Right lobe of liver (tissue), 6 donors: ENCODE measurements around the gene ADGRV1. TPM values are rescaled to one million over a fixed set of nuclear protein-coding genes. Genes with fewer than 3 reads are reported as not detected.

ENCODE experiments used
- ATAC-seq, 4 donors: fragments of 200-7000 bp; cut with Tn5 transposase; one replicate each; pipeline ENCODE4 v1.9.1; 2020; ENCODE audit warnings: mild to moderate bottlenecking in 4 of 4, moderate library complexity in 4 of 4
- DNase-seq, 3 donors: peaks; one replicate each; pipeline ENCODE4 v3.0.0-alpha.2; 2020
- H3K27ac ChIP-seq, 3 donors: fragments of 200-600 bp; one replicate each; pipeline ENCODE4 v1.8.0; 2022
- H3K27me3 ChIP-seq, 2 donors: fragments of 200-600 bp; one replicate each; pipeline ENCODE4 v1.8.0; 2022
- H3K36me3 ChIP-seq, 4 donors: fragments of 200-600 bp; sonication (generic) in 1 of 4; one replicate each; pipeline versions ENCODE4 v1.5.1 to v1.8.0; 2017 to 2022; ENCODE audit warnings: control low read depth in 1 of 4
- H3K4me1 ChIP-seq, 4 donors: fragments of 200-600 bp; sonication (generic) in 1 of 4; one replicate each; pipeline versions ENCODE4 v1.5.1 to v1.8.0; 2017 to 2022; ENCODE audit warnings: control low read depth in 1 of 4
- H3K4me3 ChIP-seq, 3 donors: fragments of 200-600 bp; one replicate each; pipeline ENCODE4 v1.8.0; 2022
- H3K9me3 ChIP-seq, 4 donors: fragments of 200-600 bp; sonication (generic) in 1 of 4; one replicate each; pipeline versions ENCODE4 v1.5.1 to v1.8.0; 2017 to 2022; ENCODE audit warnings: control low read depth in 1 of 4
- POLR2A ChIP-seq: fragments of 450-650 bp; IDR thresholded peaks from one replicate; pipeline ENCODE4 v1.6.1; 2017; ENCODE audit warnings: antibody characterized with exemption, mild to moderate bottlenecking
- WGBS: methylation state at CpG from one replicate; pipeline ENCODE4 v1.1.6; 2018; ENCODE audit warnings: low coverage, low lambda C conversion rate; ENCODE audit not compliant: insufficient coverage; ENCODE audit errors: missing lambda C conversion rate; 5-methylcytosine and 5-hydroxymethylcytosine counted together
- intact Hi-C, 2 donors: fragments of 100-400 bp; cut with DNase I; formaldehyde crosslinking; loops; one replicate each; pipeline versions ENCODE4 v1.11.2 to v1.14.1; 2022
- total RNA-seq, 6 experiments: library from RNA; depleted of rRNA in 2 of 6; stranded (reverse); fragments of >200 nt in 2 of 6; fragmentation: NEBNext Ultra II Directional in 3 of 6; extraction: Animal tissue kit (Norgen Biotek cat#: 25700) in 3 of 6; gene quantifications; one replicate each; pipeline versions ENCODE4 v1.1.0 to v1.2.4, GENCODE V29; 2016 to 2023
- TF ChIP-seq, protein P1 (sequence below), 4 donors: fragments of 200-600 bp in 3 of 4; fragments of 450-650 bp in 1 of 4; IDR thresholded peaks; one replicate each; pipeline versions ENCODE4 v1.5.1 to v1.8.0; 2016 to 2022; ENCODE audit warnings: antibody characterized with exemption in 4 of 4, mild to moderate bottlenecking in 2 of 4
- donor health status: DM: no; HTN: yes; CAD: no.
- donor health status: DM: no; HTN: no; CAD: no.
- donor health status: DM: no; HTN: no; CAD: no.
- donor health status: DM: no; HTN: yes; CAD: no.
- donor health status: DM: no; HTN: yes; CAD: no.

ADGRV1 gene
- total RNA-seq, 6 experiments from 2014 or later, result 4.5 to 15.9 (median 7.4) TPM

DNA sequence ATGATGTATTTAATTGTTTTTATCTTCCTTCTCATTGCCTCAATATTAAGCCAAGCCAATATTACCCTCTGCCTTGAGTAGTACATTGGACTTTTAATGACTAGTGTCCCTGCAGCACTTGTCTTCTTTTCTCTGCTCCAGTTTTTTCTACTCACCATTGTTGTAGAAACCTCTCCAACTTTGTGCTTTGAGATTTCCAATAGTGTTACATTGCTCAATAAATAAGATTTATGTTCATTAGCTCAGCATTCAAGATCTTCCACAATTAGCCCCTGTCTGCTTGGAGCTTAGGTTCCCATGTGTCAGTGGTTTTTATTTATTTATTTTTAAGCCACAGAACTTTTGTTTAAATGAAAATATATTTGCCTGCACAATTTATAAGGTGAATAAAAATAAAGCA, 145.3 kb downstream of the ADGRV1 start:
- H3K9me3 ChIP-seq, result peaks cover 0 to 4% (median 0%) of the 10 kb centered on the region in 4 donors
- no peak for TF ChIP-seq POLR2A
- TF ChIP-seq, protein P1, sequence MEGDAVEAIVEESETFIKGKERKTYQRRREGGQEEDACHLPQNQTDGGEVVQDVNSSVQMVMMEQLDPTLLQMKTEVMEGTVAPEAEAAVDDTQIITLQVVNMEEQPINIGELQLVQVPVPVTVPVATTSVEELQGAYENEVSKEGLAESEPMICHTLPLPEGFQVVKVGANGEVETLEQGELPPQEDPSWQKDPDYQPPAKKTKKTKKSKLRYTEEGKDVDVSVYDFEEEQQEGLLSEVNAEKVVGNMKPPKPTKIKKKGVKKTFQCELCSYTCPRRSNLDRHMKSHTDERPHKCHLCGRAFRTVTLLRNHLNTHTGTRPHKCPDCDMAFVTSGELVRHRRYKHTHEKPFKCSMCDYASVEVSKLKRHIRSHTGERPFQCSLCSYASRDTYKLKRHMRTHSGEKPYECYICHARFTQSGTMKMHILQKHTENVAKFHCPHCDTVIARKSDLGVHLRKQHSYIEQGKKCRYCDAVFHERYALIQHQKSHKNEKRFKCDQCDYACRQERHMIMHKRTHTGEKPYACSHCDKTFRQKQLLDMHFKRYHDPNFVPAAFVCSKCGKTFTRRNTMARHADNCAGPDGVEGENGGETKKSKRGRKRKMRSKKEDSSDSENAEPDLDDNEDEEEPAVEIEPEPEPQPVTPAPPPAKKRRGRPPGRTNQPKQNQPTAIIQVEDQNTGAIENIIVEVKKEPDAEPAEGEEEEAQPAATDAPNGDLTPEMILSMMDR (IDR thresholded peaks at IDR 0.05), result no peak
- no peaks in the 10 kb centered on the region for H3K36me3 ChIP-seq
- H3K4me1 ChIP-seq, result no peaks in the 10 kb centered on the region
- H3K27ac ChIP-seq, result no peak overlapping the region
- intact Hi-C loops, result no loop called here
- H3K27me3 ChIP-seq, result no peaks in the 10 kb centered on the region
- no peak for DNase-seq
- ATAC-seq, result no peak
- H3K4me3 ChIP-seq, result no peak overlapping the region

DNA sequence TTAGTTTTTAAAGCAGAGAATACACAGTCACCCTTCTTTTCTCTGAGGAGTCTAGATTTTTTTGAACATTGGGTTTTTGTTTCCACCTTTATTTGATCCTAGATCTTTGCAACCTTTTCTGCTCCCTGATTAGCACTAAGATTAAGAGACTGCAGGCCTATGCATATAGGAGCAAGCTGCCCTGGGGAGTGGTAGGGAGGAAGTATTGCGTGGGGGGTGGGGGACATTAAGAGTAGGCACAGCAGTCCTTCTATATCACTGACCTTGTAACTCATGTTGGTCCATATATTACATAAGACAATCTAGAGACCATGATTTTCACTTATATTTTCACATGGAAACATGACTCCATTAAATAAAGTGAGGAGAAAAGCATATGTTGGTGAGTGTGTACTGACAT, 149.1 kb downstream of the ADGRV1 start:
- Histone ChIP-seq H3K9me3 (no peaks in the 10 kb centered on the region), H3K27me3 (no peaks in the 10 kb centered on the region), H3K36me3 (no peaks in the 10 kb centered on the region), H3K27ac (no peak overlapping the region), H3K4me1 (no peaks in the 10 kb centered on the region), H3K4me3 (no peak overlapping the region)
- whole genome bisulfite sequencing, result 56% methylated on average over 1 of the region's 1 CpG
- ATAC-seq (no peak), DNase-seq (no peak)
- no peak for TF ChIP-seq POLR2A
- TF ChIP-seq, protein P1 (IDR thresholded peaks at IDR 0.05), result no peak
- intact Hi-C loops, result no loop called here

DNA sequence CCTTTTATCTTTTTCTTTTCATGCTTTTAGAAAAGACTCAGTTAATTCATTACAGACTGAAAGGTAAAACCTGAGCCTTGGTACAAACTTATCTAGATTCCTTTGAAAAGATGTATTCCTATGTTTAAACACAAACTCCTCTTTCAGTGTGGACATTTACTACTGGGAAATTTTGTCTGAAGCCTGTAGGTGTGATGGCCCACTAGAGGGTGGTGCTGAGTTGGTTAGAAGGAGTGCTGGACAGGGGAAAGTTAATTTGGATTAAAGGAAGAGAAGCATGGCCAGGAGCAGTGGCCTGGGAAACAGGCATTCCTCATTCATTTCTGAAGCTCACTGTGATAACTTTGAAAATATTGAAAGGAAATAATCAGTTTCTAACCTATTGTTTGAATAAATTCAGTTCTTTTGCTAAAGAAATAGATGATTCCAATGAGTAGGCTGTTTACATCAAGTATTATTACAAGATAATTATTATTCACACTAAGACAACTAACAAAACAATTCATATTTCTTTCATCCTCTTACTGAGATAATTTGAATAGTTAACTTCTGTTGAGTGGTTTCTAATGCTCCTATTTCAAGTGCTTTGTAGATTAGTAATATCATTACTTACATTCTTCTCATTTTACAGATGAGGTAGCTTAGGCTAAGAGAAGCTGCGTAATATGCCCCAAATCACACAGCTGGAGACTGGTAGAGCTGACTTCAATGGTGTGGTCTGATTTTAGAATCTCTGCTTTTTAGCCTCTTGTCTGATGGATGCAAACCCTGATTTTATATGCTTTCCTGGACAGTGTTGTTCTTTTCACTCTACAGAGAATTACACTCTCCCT, 150.9 kb downstream of the ADGRV1 start:
- H3K9me3 ChIP-seq, result no peaks in the 10 kb centered on the region
- WGBS, result 88% methylated on average over 1 of the region's 1 CpG
- TF ChIP-seq, protein P1 (IDR thresholded peaks at IDR 0.05), result peak; percentile 45 to 79 (median 74)
- no peak for TF ChIP-seq POLR2A
- intact Hi-C loops, result no loop called here
- H3K4me3 ChIP-seq, result no peak overlapping the region
- DNase-seq (peak in 2 of 3 donors; percentile 26 to 51), ATAC-seq (peak; percentile 85 to 90 (median 90))
- H3K27me3 ChIP-seq, result no peaks in the 10 kb centered on the region
- no peak overlapping the region for H3K27ac ChIP-seq
- no peaks in the 10 kb centered on the region for H3K36me3 ChIP-seq
- H3K4me1 ChIP-seq, result no peaks in the 10 kb centered on the region

DNA sequence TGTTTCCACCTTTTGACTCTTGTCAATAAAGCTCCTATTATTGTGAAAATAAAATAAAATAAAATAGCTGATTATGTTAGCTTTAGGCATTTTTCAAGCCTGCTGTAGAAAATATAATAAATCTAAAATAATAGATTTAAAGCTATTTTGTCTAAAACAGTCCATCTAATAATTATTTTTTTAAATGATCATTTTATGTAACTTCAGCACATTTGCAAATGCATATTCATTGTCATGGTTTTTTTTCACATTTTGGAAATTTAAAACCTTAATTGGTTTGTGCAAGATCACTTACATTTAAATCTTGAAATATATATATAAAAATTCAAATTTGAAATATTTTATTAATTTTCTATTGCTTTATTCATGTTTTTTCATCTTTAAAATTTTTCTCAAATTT, 159.8 kb downstream of the ADGRV1 start:
- TF ChIP-seq POLR2A, result no peak
- TF ChIP-seq, protein P1 (IDR thresholded peaks at IDR 0.05), result no peak
- DNase-seq (no peak), ATAC-seq (no peak)
- H3K27ac ChIP-seq, result no peak overlapping the region
- H3K4me1 ChIP-seq, result no peaks in the 10 kb centered on the region
- H3K4me3 ChIP-seq, result no peak overlapping the region
- intact Hi-C loops, result no loop called here
- no peaks in the 10 kb centered on the region for H3K9me3 ChIP-seq
- no peaks in the 10 kb centered on the region for H3K36me3 ChIP-seq
- H3K27me3 ChIP-seq, result no peaks in the 10 kb centered on the region
